PFSK-1 (cell line): ENCODE data around the gene USF1.

Experiments used
- FOXP2 ChIP-seq: optimal IDR thresholded peaks from 2 replicates; pipeline ENCODE3; 2011; ENCODE audit warnings: borderline replicate concordance, control low read depth, inconsistent platforms; ENCODE audit not compliant: insufficient read depth; ENCODE audit errors: extremely low read length, extremely low read depth
- POLR2AphosphoS5 ChIP-seq: IDR thresholded peaks from 2 replicates; pipeline ENCODE4 v1.6.1; 2012; ENCODE audit warnings: low read depth, mild to moderate bottlenecking, control low read depth, low read length, moderate library complexity
- REST ChIP-seq, 2 experiments: IDR thresholded peaks; 2 replicates each; pipeline versions ENCODE4 v1.6.1 to v1.8.0; 2011 to 2012; ENCODE audit warnings: low read depth in 2 of 2, low read length in 2 of 2, control low read depth in 1 of 2, inconsistent platforms in 1 of 2, mild to moderate bottlenecking in 1 of 2, moderate library complexity in 1 of 2; ENCODE audit not compliant: insufficient read depth in 1 of 2
- SIN3A ChIP-seq: IDR thresholded peaks from 2 replicates; pipeline ENCODE4 v1.6.1; 2012; ENCODE audit warnings: mild to moderate bottlenecking, low read length, moderate library complexity, borderline replicate concordance; ENCODE audit not compliant: insufficient read depth

GRCh38 chr1:161066694-161067093, 20.9 kb upstream of the USF1 start:
- no peak for TF ChIP-seq REST (IDR thresholded peaks at IDR 0.05; ENCODE audit: insufficient read depth in 1 of 2, low read depth in 2 of 2, low read length in 2 of 2)
- no peak for TF ChIP-seq POLR2AphosphoS5
- TF ChIP-seq SIN3A: no peak
- no peak for TF ChIP-seq FOXP2
